OCI-LY1 (cell line): ENCODE measurements around the gene HMGXB3.

ENCODE experiments used
- EZH2 ChIP-seq: fragments of 200-600 bp; sonication (generic), shearing (Covaris generic); IDR thresholded peaks from 2 replicates; pipeline ENCODE4 v1.8.0; 2017; ENCODE audit warnings: borderline replicate concordance, mixed run types, mild to moderate bottlenecking, antibody characterized with exemption, low read length, moderate library complexity, mixed read lengths
- TF ChIP-seq, protein P1 (sequence below): fragments of 200-600 bp; sonication (generic), shearing (Covaris generic); IDR thresholded peaks from 2 replicates; pipeline ENCODE4 v1.5.1; 2017; ENCODE audit warnings: mild to moderate bottlenecking, antibody characterized with exemption, low read length, moderate library complexity, mixed read lengths

DNA sequence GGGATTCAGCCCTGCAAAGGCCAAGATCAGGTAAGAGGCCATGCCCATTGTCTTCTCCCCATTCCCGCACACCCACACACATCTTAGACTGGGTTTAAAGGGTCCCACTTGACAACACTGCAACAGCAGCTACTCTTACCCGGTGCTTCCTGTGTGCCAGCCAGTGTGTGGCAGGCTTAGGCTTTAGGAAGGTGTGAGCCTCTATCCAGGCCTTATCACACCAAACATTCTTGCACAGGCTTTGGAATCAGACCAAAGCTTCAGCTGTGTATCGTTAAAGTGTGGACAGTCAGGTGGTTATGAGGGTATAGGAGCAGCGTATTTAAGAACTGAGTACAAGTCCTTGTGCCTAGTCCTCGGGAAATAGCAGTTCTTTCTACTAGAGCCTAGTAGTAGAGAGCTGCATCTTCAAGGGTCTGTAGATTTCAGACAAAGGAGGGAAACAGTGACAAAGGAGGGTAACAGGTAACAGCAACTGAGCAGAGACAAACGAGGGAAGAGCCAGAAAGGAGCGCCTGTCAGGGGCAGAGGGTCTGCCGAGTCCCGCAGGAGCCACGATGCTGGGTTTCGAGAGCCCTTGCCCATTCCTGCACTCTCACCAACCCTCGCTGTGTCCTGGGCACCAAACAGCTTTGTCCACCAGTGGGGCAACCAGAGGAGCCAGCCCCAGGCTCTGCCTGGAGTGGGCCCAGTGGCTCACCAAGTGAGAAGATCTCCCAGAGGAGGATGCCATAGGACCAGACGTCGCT is 55.0 kb downstream of the HMGXB3 start:
- TF ChIP-seq, protein P1, sequence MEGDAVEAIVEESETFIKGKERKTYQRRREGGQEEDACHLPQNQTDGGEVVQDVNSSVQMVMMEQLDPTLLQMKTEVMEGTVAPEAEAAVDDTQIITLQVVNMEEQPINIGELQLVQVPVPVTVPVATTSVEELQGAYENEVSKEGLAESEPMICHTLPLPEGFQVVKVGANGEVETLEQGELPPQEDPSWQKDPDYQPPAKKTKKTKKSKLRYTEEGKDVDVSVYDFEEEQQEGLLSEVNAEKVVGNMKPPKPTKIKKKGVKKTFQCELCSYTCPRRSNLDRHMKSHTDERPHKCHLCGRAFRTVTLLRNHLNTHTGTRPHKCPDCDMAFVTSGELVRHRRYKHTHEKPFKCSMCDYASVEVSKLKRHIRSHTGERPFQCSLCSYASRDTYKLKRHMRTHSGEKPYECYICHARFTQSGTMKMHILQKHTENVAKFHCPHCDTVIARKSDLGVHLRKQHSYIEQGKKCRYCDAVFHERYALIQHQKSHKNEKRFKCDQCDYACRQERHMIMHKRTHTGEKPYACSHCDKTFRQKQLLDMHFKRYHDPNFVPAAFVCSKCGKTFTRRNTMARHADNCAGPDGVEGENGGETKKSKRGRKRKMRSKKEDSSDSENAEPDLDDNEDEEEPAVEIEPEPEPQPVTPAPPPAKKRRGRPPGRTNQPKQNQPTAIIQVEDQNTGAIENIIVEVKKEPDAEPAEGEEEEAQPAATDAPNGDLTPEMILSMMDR: no peak
- no peak for TF ChIP-seq EZH2
